ENCODE results near the gene TMEM63C.

TMEM63C gene

DNA sequence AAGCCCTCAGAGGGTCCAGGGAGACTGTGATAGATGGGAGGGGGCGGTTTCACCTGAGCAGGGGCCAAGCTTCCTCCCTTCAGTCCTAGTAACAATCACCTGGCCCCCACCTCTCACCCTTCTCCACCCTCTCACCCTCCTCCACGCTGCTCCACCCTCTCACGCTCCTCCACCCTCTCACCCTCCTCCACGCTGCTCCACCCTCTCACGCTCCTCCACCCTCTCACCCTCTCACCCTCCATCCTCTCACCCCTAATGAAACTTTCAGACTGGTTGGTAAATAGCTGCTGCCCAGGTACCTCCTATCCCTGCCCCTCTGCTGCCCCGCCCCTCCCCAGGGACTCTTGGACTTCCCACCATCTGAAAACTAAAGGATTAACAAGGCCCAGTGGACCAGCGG, 55.2 kb downstream of the TMEM63C start:
- Histone ChIP-seq H3K27me3 (ENCODE audit: insufficient read depth, low read depth) (no peaks in the 10 kb centered on the region), H3K4me1 (ENCODE audit: low read depth, poor library complexity, severe bottlenecking) (no peaks in the 10 kb centered on the region), H2AFZ (ENCODE audit: low read depth) (no peak overlapping the region)

DNA sequence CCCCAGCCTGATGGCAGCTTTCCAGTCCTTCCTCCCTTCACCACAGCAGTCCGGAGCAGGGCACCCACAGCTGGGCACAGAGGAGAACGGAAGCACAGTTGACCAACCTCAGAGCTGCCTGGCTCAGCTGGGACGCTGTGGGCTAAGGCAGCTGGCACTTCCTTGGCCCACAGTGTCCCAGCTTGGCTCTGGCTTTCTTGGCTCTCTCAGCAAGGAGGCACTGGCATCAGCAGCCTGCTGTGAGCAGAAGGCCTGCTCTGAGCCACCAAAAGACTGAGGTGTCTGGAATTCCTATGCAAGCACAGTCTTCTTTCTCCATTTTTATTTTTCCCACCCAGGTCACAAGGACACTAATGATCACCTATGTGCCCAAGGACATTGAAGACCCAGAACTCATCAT, 56.8 kb downstream of the TMEM63C start:
- Histone ChIP-seq H3K27me3 (ENCODE audit: insufficient read depth, low read depth) (no peaks in the 10 kb centered on the region), H3K4me3 (IDR thresholded peaks at IDR 0.05; ENCODE audit: insufficient read depth, low read depth, low read length) (no peak overlapping the region), H3K27ac (no peak overlapping the region), H3K79me2 (ENCODE audit: insufficient read depth, low read depth) (no peaks in the 10 kb centered on the region), H3K9ac (no peak overlapping the region), H4K20me1 (ENCODE audit: insufficient read depth) (no peaks in the 10 kb centered on the region), H2AFZ (ENCODE audit: low read depth) (no peak overlapping the region), H3K4me1 (ENCODE audit: low read depth, poor library complexity, severe bottlenecking) (no peaks in the 10 kb centered on the region), H3K36me3 (ENCODE audit: insufficient read depth) (no peaks in the 10 kb centered on the region), H3K4me2 (no peak overlapping the region)
- TF ChIP-seq, protein P1, sequence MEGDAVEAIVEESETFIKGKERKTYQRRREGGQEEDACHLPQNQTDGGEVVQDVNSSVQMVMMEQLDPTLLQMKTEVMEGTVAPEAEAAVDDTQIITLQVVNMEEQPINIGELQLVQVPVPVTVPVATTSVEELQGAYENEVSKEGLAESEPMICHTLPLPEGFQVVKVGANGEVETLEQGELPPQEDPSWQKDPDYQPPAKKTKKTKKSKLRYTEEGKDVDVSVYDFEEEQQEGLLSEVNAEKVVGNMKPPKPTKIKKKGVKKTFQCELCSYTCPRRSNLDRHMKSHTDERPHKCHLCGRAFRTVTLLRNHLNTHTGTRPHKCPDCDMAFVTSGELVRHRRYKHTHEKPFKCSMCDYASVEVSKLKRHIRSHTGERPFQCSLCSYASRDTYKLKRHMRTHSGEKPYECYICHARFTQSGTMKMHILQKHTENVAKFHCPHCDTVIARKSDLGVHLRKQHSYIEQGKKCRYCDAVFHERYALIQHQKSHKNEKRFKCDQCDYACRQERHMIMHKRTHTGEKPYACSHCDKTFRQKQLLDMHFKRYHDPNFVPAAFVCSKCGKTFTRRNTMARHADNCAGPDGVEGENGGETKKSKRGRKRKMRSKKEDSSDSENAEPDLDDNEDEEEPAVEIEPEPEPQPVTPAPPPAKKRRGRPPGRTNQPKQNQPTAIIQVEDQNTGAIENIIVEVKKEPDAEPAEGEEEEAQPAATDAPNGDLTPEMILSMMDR (conservative IDR thresholded peaks at IDR 0.05; ENCODE audit: low read depth, low read length): no peak

More for the DNA sequence above, 55.2 kb downstream of the TMEM63C start:
- H3K4me3 ChIP-seq (IDR thresholded peaks at IDR 0.05; ENCODE audit: insufficient read depth, low read depth, low read length): no peak overlapping the region
- H3K27ac ChIP-seq: no peak overlapping the region
- no peak overlapping the region for H3K4me2 ChIP-seq
- H4K20me1 ChIP-seq (ENCODE audit: insufficient read depth): no peaks in the 10 kb centered on the region
- H3K79me2 ChIP-seq (ENCODE audit: insufficient read depth, low read depth): no peaks in the 10 kb centered on the region
- no peaks in the 10 kb centered on the region for H3K36me3 ChIP-seq (ENCODE audit: insufficient read depth)
- TF ChIP-seq, protein P1 (conservative IDR thresholded peaks at IDR 0.05; ENCODE audit: low read depth, low read length): no peak
- H3K9ac ChIP-seq: no peak overlapping the region

DNA sequence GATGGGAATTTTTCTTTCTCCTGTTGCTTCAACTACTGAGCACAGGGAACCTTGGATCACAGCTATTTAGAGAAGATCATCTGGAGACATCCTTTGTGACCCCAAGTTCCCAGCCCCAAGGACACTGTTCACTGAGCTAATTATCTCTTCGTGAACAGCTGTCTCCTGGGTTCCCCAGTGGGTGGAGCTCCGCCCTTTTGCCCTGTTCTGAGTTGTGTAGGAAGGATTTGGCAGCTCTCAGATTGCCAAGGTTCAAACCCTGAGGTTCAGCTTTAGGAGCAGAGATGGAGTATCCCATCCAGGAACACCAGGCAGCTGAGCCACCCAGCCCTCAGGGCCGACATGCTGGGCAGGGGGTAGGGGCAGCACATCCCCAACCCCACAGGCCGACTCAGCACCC, 57.4 kb downstream of the TMEM63C start:
- Histone ChIP-seq H3K4me2 (no peak overlapping the region), H3K27me3 (ENCODE audit: insufficient read depth, low read depth) (no peaks in the 10 kb centered on the region), H4K20me1 (ENCODE audit: insufficient read depth) (no peaks in the 10 kb centered on the region), H3K4me1 (ENCODE audit: low read depth, poor library complexity, severe bottlenecking) (no peaks in the 10 kb centered on the region), H2AFZ (ENCODE audit: low read depth) (no peak overlapping the region), H3K4me3 (IDR thresholded peaks at IDR 0.05; ENCODE audit: insufficient read depth, low read depth, low read length) (no peak overlapping the region), H3K9ac (no peak overlapping the region), H3K79me2 (ENCODE audit: insufficient read depth, low read depth) (no peaks in the 10 kb centered on the region), H3K27ac (no peak overlapping the region), H3K36me3 (ENCODE audit: insufficient read depth) (no peaks in the 10 kb centered on the region)
- TF ChIP-seq, protein P1 (conservative IDR thresholded peaks at IDR 0.05; ENCODE audit: low read depth, low read length): no peak

DNA sequence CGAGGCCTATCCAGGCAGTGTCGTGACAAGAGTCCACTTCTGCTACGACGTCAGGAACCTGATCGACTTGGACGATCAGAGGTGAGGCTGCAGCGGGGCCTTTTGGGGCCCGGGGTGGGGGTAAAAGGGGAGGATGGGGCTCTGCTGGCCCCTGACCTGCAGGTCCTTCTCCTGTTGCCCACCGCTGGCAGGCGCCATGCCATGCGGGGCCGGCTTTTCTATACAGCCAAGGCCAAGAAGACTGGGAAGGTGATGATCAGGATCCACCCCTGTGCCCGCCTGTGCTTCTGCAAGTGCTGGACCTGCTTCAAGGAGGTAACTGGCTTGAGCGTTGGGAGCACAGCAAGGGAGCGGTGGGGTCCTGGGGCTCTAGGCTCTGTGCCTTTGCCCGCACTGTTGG, 57.8 kb downstream of the TMEM63C start:
- Histone ChIP-seq H3K27me3 (ENCODE audit: insufficient read depth, low read depth) (no peaks in the 10 kb centered on the region), H3K36me3 (ENCODE audit: insufficient read depth) (no peaks in the 10 kb centered on the region), H3K4me2 (no peak overlapping the region), H3K27ac (no peak overlapping the region), H3K4me1 (ENCODE audit: low read depth, poor library complexity, severe bottlenecking) (no peaks in the 10 kb centered on the region), H2AFZ (ENCODE audit: low read depth) (no peak overlapping the region), H3K79me2 (ENCODE audit: insufficient read depth, low read depth) (no peaks in the 10 kb centered on the region), H3K9ac (no peak overlapping the region), H3K4me3 (IDR thresholded peaks at IDR 0.05; ENCODE audit: insufficient read depth, low read depth, low read length) (no peak overlapping the region), H4K20me1 (ENCODE audit: insufficient read depth) (no peaks in the 10 kb centered on the region)
- TF ChIP-seq, protein P1 (conservative IDR thresholded peaks at IDR 0.05; ENCODE audit: low read depth, low read length): no peak
